IMR-90 (cell line): ENCODE data around the gene NBEAL1.
"Not testable (repeated sequence)": the region's sequence is repeated elsewhere in the genome, so short reads cannot be mapped to it uniquely, and the experiment has no call there.

Experiments
- CEBPB ChIP-seq: IDR thresholded peaks from 2 replicates; pipeline ENCODE4 v1.6.1; 2012; ENCODE audit warnings: low read depth, low read length, improper control_type of control experiment
- CTCF ChIP-seq: conservative IDR thresholded peaks from 2 replicates; pipeline ENCODE4 v1.5.1; 2012; ENCODE audit warnings: mild to moderate bottlenecking, low read depth, low read length, improper control_type of control experiment
- ELK1 ChIP-seq: fragments of 150-350 bp; IDR thresholded peaks from 2 replicates; pipeline ENCODE4 v1.6.1; 2016; ENCODE audit warnings: low read depth, mild to moderate bottlenecking, low read length, moderate library complexity, borderline replicate concordance
- MAFK ChIP-seq: IDR thresholded peaks from 2 replicates; pipeline ENCODE4 v1.6.1; 2012; ENCODE audit warnings: low read depth, low read length, improper control_type of control experiment
- MXI1 ChIP-seq: IDR thresholded peaks from 2 replicates; pipeline ENCODE4 v1.6.1; 2012; ENCODE audit warnings: low read depth, mild to moderate bottlenecking, low read length, moderate library complexity, borderline replicate concordance
- NFE2L2 ChIP-seq: fragments of 150-350 bp; IDR thresholded peaks from 2 replicates; pipeline ENCODE4 v1.6.1; 2016; ENCODE audit warnings: low read depth, mild to moderate bottlenecking, low read length
- POLR2A ChIP-seq: IDR thresholded peaks from 2 replicates; pipeline ENCODE4 v1.6.1; 2012; ENCODE audit warnings: mild to moderate bottlenecking, low read depth, low read length
- RAD21 ChIP-seq: IDR thresholded peaks from 2 replicates; pipeline ENCODE4 v1.6.1; 2012; ENCODE audit warnings: low read length, improper control_type of control experiment
- RCOR1 ChIP-seq: IDR thresholded peaks from 2 replicates; pipeline ENCODE4 v1.6.1; 2012; ENCODE audit warnings: mild to moderate bottlenecking, low read length, improper control_type of control experiment; ENCODE audit not compliant: insufficient replicate concordance
- RFX5 ChIP-seq: IDR thresholded peaks from 2 replicates; pipeline ENCODE4 v1.8.0; 2012; ENCODE audit warnings: low read depth, mild to moderate bottlenecking, low read length, moderate library complexity
- SMC3 ChIP-seq: fragments of 150-350 bp; IDR thresholded peaks from 2 replicates; pipeline ENCODE4 v1.6.1; 2016; ENCODE audit warnings: low read depth, mild to moderate bottlenecking, antibody characterized with exemption, low read length, moderate library complexity
- USF2 ChIP-seq: fragments of 150-350 bp; IDR thresholded peaks from 2 replicates; pipeline ENCODE4 v1.6.1; 2017; ENCODE audit warnings: mild to moderate bottlenecking, antibody characterized with exemption, low read length, low read depth

- not testable (repeated sequence) for TF ChIP-seq CTCF, POLR2A, ELK1, NFE2L2, MAFK, SMC3, RAD21, USF2, CEBPB, RFX5, RCOR1, MXI1
Measured at GRCh38 chr2:203229674-203230073, 215.0 kb downstream of the NBEAL1 start.
